ENCODE measurements around the gene LSS.

LSS gene

GRCh38 chr21:46228345-46229051, at the start of gene LSS:
TSS of gene LSS (minus strand) at chr21:46228774. CDS start at chr21:46228745, 29 bp downstream.
- peak; percentile 100 for DNase-seq (ENCODE audit: low spot score)

DNA sequence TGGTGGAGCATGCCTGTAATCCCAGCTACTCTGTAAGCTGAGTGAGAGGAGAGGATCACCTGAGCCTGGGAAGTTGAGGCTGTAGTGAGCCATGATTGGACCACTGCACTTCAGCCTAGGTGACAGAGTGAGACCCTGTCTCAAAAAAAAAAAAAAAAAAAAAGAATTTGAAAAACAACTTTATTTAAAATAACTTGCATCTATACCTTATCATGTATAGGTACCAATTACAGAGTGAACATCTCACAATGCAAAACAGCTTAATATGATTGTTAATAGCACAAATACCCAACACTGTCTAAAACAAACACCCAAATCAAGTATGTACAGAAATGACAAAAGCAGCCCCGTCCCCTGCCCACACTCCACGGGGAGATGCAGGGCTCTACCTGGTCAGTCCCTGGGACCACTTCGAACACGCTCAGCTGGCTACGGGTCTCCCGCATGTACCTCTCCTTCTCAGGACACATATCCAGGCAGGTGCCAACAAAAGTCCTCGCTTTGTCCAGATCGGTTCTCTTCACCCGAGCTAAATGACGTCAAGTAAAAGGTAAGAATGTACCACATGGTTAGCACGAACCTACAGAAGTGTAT, 46.3 kb upstream of the LSS start:
- DNase-seq (ENCODE audit: low spot score), result no peak

DNA sequence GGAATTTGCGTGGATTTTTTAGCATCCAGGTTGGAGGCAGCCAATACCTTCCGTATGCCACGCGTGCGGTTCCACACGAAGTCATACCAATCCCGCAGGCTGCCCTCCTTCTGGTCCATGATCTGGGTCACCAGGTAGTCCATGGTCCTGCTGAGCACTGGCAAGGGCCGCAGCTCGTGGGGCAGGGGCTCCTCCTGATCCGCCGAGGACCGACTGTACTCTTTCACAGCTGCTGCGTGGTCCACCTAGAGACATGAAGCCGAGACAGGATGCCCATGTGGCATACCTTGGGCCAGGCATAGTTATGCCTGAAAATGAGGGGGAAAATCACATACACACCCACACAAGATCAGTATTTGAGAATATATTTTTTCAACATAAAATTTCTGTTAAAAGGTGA, 44.8 kb upstream of the LSS start:
- DNase-seq (ENCODE audit: low spot score), result no peak

DNA sequence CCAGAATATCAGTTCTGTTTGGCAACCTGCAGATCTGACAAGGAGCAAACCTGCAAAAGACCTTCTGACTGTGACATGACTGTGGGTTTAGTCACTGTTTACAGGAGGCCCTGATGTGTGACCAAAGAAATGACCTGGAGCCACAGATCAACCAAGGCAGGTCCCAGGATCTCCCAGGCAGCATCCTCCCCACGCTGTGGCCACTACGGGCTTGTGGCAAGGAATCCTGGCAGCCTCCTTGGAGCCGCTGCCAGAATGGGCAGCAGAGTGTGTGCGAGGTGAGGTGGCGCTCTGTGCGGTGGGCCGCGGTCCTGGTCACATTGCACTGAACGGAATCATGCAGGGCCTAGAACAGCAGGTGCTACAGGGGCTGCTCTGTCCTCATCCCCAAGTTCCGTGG, 40.9 kb upstream of the LSS start:
- no peak for DNase-seq (ENCODE audit: low spot score)

GRCh38 chr21:46268371-46268770, 39.8 kb upstream of the LSS start:
- DNase-seq (ENCODE audit: low spot score), result no peak

GRCh38 chr21:46266946-46267345, 38.4 kb upstream of the LSS start:
- no peak for DNase-seq (ENCODE audit: low spot score)

GRCh38 chr21:46265736-46266525, 37.4 kb upstream of the LSS start:
- DNase-seq (ENCODE audit: low spot score), result no peak

DNA sequence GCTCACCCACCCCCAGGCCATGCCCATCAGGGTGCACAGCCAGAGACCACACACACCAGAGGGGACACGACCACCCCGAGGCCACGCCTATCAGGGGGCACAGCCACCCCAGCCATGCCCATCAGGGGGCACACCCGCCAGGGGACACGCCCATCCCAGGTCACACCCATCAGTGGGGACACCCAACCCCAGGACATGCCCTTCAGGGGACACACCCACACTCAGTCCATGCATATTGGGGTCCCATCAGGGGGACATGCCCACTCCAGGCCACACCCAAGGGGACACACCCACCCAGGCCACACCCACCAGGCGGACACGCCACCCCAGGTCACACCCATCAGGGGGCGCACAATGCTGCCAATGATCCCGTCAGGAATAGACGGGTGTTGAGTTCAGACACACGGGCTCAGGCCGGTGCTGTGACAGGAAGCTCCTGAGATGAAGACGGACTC, 36.1 kb upstream of the LSS start:
- DNase-seq (ENCODE audit: low spot score), result no peak

GRCh38 chr21:46264046-46264689, 35.6 kb upstream of the LSS start:
- DNase-seq (ENCODE audit: low spot score), result no peak

GRCh38 chr21:46256501-46256994, 28.0 kb upstream of the LSS start:
- DNase-seq (ENCODE audit: low spot score), result no peak

DNA sequence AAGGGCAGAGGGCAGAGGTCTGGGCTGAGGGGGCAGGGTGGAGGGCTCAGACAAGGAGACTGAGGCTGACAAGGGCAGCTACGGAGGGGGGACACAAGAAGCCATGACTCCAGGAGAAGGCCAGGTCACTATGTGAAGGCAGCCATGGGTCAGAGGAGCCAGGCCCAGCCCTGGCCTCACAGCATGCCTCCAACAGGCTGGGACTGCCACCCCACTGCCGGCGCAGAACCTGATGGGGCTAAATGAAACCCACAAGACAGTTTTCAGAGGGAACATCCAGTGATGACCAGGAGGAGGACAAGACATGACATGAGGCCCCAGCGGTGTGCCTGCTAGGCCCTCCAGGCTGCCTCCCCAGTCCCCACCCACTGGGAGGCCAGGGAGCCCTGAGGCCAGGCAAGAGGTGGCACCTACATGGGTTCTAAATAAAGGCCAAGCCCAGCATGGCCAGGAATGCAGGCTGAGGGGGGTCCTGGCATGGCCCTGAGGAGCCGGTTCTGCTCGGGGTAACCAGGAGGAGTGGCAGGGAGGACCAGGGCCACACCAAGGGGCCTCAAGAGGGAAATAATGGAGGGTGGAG, 27.3 kb upstream of the LSS start:
- no peak for DNase-seq (ENCODE audit: low spot score)

DNA sequence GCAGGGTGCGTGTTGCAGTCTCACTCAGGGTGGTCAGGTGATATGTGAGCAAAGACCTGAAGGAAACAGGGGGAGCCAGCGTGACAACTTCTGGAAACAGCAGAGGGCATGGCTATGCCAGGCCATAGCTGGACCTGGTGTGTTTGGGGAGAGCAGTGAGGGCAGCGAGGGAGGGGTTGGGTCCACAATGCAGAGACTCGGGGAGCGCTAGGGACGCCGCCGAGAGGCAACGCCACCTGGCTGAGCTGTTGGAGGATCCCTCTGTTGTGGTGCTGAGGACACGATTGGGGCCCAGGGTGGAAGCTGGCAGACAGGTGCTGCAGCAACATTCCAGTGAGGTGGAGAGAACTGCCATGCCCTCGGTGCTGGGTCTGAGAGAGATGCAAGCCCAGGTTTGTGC, 26.6 kb upstream of the LSS start:
- no peak for DNase-seq (ENCODE audit: low spot score)

GRCh38 chr21:46254208-46254975, 25.8 kb upstream of the LSS start:
- DNase-seq (ENCODE audit: low spot score), result no peak

GRCh38 chr21:46253610-46254124, 25.1 kb upstream of the LSS start:
- no peak for DNase-seq (ENCODE audit: low spot score)

DNA sequence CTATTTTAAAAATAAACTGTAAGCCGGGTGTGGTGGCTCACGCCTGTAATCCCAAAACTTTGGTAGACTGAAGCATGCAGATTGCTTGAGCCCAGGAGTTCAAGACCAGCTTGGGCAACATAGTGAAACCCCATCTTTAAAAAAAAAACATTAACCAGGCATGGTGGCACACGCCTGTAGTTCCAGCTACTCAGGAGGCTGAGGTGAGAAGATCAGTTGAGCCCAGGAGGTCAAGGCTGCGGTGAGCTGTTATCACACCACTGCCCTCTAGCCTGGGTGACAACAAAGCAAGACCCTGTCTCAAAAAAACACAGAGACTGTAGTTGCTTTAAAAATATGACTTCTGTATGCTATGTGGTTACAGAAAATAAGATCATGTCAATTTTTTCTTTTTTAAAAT, 24.3 kb upstream of the LSS start:
- DNase-seq (ENCODE audit: low spot score), result no peak

- no peak for DNase-seq (ENCODE audit: low spot score)
Observed at GRCh38 chr21:46250146-46250725, 21.7 kb upstream of the LSS start.

- no peak for DNase-seq (ENCODE audit: low spot score)
Observed at GRCh38 chr21:46248827-46249226, 20.3 kb upstream of the LSS start.

- DNase-seq (ENCODE audit: low spot score), result no peak
Observed at GRCh38 chr21:46248422-46248782, 19.8 kb upstream of the LSS start.

GRCh38 chr21:46247699-46248421, 19.3 kb upstream of the LSS start:
- DNase-seq (ENCODE audit: low spot score), result no peak

GRCh38 chr21:46246345-46246744, 17.8 kb upstream of the LSS start:
- DNase-seq (ENCODE audit: low spot score), result no peak
